ENCODE results near the gene TMPRSS6. TPM values are rescaled to one million over a fixed set of nuclear protein-coding genes. Genes with fewer than 3 reads are reported as not detected.

The TMPRSS6 gene
- total RNA-seq, 4 donors from 2014 or later: 0.10 to 0.18 TPM; not detected in 2

DNA sequence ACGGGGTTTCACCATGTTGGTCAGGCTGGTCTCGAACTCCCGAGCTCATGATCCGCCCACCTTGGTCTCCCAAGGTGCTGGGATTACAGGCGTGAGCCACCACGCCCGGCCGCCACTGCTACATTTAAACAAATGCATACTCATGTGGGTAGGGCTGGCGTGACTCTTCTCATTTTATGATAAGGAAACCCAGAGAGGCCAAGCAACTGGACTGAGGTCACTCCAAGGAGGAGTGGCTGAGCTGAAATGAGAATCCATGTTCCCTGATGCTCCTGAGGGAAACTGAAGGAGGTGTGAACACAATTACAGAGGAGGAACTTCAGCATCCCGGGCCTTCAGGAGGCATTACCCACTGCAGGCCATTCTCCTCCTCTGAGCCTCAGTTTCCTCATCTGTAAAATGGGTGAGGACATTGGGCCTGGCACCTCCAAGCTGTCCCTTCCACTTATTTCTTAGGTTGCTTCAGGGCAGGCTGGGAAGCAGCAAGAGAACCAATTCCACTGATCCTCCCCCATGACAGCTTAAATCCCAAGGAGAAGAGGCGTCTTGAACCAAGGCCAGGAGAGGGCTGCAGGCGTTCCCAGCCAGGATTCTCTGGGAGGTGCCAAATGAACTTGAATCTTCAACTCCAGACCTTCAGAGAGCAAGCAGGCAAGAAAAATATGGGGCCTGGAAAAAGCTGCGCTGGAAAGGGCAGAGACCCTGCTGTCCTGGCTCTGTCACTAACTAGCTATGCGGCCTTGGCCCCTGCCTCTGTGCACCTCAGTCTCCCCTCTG, 93.2 kb downstream of the TMPRSS6 start:
- Histone ChIP-seq H3K9me3 (no peaks in the 10 kb centered on the region), H3K36me3 (no peaks in the 10 kb centered on the region), H3K27ac (no peak overlapping the region), H3K27me3 (no peaks in the 10 kb centered on the region), H3K4me3 (no peak overlapping the region), H3K4me1 (peaks cover 29 to 32% of the 10 kb centered on the region in 2 donors)
- in situ Hi-C loops (cut with MboI; ENCODE audit: low sequenced_read_pairs in 4 of 4): no loop called here
- ATAC-seq: no peak
- intact Hi-C loops (cut with DNase I; ENCODE audit: low total_unique reads): no loop called here
- no peak for TF ChIP-seq POLR2A (IDR thresholded peaks at IDR 0.05)
- TF ChIP-seq, protein P1, sequence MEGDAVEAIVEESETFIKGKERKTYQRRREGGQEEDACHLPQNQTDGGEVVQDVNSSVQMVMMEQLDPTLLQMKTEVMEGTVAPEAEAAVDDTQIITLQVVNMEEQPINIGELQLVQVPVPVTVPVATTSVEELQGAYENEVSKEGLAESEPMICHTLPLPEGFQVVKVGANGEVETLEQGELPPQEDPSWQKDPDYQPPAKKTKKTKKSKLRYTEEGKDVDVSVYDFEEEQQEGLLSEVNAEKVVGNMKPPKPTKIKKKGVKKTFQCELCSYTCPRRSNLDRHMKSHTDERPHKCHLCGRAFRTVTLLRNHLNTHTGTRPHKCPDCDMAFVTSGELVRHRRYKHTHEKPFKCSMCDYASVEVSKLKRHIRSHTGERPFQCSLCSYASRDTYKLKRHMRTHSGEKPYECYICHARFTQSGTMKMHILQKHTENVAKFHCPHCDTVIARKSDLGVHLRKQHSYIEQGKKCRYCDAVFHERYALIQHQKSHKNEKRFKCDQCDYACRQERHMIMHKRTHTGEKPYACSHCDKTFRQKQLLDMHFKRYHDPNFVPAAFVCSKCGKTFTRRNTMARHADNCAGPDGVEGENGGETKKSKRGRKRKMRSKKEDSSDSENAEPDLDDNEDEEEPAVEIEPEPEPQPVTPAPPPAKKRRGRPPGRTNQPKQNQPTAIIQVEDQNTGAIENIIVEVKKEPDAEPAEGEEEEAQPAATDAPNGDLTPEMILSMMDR (IDR thresholded peaks at IDR 0.05 in 4 of 5, conservative IDR thresholded peaks at IDR 0.05 in 1 of 5): no peak
- no peak for DNase-seq

DNA sequence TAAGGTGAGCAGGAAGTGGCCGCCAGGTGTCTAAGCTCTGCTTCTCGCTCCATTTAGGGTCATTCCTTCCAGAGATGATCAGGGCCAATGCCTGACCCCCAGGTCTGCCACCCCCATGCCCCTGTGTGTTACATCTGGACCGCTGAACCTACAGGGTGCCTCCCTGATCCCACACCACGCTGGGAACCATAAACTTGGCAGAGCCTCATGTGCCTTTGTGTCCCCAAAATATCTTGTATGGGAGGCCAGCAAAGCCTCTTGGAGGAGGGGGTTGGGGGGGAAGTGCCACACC, 94.0 kb downstream of the TMPRSS6 start:
- ATAC-seq (no peak), DNase-seq (no peak)
- Histone ChIP-seq H3K9me3 (no peaks in the 10 kb centered on the region), H3K4me3 (no peak overlapping the region), H3K27ac (no peak overlapping the region), H3K36me3 (no peaks in the 10 kb centered on the region), H3K4me1 (peaks cover 24 to 32% of the 10 kb centered on the region in 2 donors), H3K27me3 (no peaks in the 10 kb centered on the region)
- TF ChIP-seq POLR2A (IDR thresholded peaks at IDR 0.05): no peak
- TF ChIP-seq, protein P1 (IDR thresholded peaks at IDR 0.05 in 4 of 5, conservative IDR thresholded peaks at IDR 0.05 in 1 of 5): no peak
- in situ Hi-C loops (cut with MboI; ENCODE audit: low sequenced_read_pairs in 4 of 4) (no loop called here), intact Hi-C loops (cut with DNase I; ENCODE audit: low total_unique reads) (no loop called here)

Other genes with a start within 250 kb of the TMPRSS6 start
- gene NCF4, start 248.7 kb downstream of the TMPRSS6 start, total RNA-seq: 1 to 10 TPM; 1.8 to 5.5 (median 2.9) TPM
- gene CSF2RB, start 196.1 kb downstream of the TMPRSS6 start, total RNA-seq: 1 to 10 TPM; 1.2 to 2.0 (median 1.6) TPM
- 10 to 100 TPM; 42.2 to 66.5 (median 51.9) TPM for gene TST, start 90.3 kb downstream of the TMPRSS6 start, total RNA-seq
- 100 to 1,000 TPM; 131 to 161 (median 146) TPM for gene MPST, start 90.0 kb downstream of the TMPRSS6 start, total RNA-seq
- 1 to 10 TPM; 1.8 to 3.3 (median 2.6) TPM for gene KCTD17, start 58.0 kb downstream of the TMPRSS6 start, total RNA-seq
- 1 to 10 TPM in 1 of 4 donors, under 1 TPM in 3; 0.10 to 7.9 (median 0.27) TPM for gene IL2RB, start 40.2 kb upstream of the TMPRSS6 start, total RNA-seq
- under 1 TPM; 0.46 to 1.00 (median 0.84) TPM for gene C1QTNF6, start 78.5 kb upstream of the TMPRSS6 start, total RNA-seq
- gene SSTR3, start 102.8 kb upstream of the TMPRSS6 start, total RNA-seq: not detected
- 1 to 10 TPM in 3 of 4 donors, not detected in 1; 1.9 to 3.7 (median 3.5) TPM for gene RAC2, start 134.6 kb upstream of the TMPRSS6 start, total RNA-seq
- gene CYTH4, start 172.8 kb upstream of the TMPRSS6 start, total RNA-seq: 1 to 10 TPM in 3 of 4 donors, not detected in 1; 1.7 to 2.2 (median 2.0) TPM